ENCODE measurements around the gene TPSAB1. TPM values are rescaled to one million over a fixed set of nuclear protein-coding genes. Genes with fewer than 3 reads are reported as not detected.
"Not testable (repeated sequence)": the region's sequence is repeated elsewhere in the genome, so short reads cannot be mapped to it uniquely, and the experiment has no call there.

TPSAB1 gene
- total RNA-seq, 2 donors from 2014 or later = 30.4 to 62.1 TPM

DNA sequence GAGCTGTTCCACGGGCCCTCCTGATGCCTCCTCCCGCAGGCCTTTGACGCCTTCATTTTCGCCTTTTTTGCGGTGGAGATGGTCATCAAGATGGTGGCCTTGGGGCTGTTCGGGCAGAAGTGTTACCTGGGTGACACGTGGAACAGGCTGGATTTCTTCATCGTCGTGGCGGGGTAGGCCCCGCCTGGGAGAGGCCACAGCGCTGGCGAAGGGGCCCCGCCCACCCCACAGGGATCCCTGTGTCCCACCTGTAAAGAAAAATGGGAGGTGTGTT lies 45.2 kb upstream of the TPSAB1 start:
- H3K27me3 ChIP-seq = no peaks in the 10 kb centered on the region
- intact Hi-C loops (cut with DNase I) = no loop called here
- no peaks in the 10 kb centered on the region for H3K9me3 ChIP-seq
- no peak overlapping the region for H3K9ac ChIP-seq (ENCODE audit: low read depth in 2 of 2, low read length in 2 of 2)
- no peak overlapping the region for H3K4me3 ChIP-seq
- no peaks in the 10 kb centered on the region for H3K36me3 ChIP-seq
- H3K4me1 ChIP-seq = no peaks in the 10 kb centered on the region
- no peak for DNase-seq
- TF ChIP-seq, protein P1, sequence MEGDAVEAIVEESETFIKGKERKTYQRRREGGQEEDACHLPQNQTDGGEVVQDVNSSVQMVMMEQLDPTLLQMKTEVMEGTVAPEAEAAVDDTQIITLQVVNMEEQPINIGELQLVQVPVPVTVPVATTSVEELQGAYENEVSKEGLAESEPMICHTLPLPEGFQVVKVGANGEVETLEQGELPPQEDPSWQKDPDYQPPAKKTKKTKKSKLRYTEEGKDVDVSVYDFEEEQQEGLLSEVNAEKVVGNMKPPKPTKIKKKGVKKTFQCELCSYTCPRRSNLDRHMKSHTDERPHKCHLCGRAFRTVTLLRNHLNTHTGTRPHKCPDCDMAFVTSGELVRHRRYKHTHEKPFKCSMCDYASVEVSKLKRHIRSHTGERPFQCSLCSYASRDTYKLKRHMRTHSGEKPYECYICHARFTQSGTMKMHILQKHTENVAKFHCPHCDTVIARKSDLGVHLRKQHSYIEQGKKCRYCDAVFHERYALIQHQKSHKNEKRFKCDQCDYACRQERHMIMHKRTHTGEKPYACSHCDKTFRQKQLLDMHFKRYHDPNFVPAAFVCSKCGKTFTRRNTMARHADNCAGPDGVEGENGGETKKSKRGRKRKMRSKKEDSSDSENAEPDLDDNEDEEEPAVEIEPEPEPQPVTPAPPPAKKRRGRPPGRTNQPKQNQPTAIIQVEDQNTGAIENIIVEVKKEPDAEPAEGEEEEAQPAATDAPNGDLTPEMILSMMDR (IDR thresholded peaks at IDR 0.05) = no peak
- no peak overlapping the region for H3K27ac ChIP-seq

DNA sequence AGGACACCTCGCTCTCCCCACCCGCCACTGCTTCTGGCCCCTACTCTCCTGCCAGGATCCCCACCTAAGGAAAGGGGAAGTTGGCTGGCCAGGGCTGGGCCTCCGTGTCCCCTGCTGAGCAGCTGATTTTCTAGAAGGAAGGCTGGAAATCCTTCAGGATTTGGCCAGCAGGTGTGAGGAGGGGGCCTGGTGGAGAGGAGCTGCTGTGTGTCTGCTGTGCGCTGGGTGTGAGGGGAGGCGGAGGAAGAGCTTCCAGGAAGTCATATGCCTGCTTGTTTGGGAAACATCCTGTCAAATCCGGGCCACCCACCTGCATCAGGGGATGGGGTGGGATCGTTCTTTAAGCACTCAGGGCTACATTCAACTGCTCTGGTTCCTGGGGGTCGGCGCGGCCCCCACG lies 44.0 kb upstream of the TPSAB1 start:
- Histone ChIP-seq H3K4me3 (no peak overlapping the region), H3K9ac (ENCODE audit: low read depth in 2 of 2, low read length in 2 of 2) (no peak overlapping the region), H3K36me3 (no peaks in the 10 kb centered on the region), H3K4me1 (no peaks in the 10 kb centered on the region), H3K9me3 (no peaks in the 10 kb centered on the region), H3K27me3 (no peaks in the 10 kb centered on the region), H3K27ac (no peak overlapping the region)
- intact Hi-C loops (cut with DNase I) = no loop called here
- TF ChIP-seq, protein P1 (IDR thresholded peaks at IDR 0.05) = no peak
- DNase-seq = no peak

DNA sequence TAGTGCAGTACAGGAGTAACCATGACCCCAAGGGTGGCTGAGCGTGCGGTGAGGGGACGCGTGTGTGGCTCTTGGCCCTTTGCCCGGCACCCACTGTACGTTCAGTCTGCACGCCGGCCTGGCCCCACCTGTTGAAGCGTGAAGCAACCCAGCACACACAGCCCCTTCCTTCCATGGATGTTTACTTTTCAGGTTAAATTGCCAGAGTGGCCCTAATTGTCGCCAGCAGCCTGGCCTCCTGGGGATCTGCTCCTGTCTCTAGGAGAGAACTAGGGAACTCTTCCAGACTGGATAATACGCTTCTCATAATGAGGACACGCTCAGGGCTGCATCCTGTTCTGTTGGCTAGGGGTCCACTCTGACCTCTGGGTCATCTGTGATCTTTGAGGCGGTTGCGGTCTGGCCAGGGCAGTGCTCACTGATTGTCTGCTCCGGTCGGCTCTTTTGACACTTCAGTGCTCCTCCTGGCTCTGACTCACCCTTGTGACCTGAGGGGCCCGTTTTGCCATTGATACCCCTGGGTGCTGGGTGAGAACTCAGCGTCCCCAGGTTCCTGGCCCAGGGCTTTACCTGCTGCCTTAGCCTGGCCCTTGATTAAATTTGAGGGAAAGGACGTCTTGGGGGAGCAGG lies 43.2 kb upstream of the TPSAB1 start:
- TF ChIP-seq, protein P1 (IDR thresholded peaks at IDR 0.05) = no peak

DNA sequence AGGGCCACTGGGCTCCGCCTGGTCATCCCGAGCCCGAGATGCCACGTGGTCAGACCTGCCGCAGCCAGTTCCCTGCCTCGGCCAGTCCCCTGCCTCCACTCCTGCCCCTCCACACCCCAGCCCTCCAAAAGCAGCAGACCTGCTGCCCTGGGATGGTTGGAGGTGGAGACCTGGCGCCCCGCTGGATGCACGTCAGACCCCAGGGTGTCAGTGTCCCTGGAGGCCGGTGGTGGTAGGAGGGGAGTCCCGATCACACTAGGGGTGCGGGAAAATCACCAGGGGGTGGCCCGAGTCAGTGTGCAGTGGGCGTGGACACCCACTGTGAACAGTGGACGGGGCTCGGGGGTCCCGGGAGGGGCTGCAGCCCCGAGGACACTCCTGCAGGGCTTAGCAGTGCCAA lies 42.3 kb upstream of the TPSAB1 start:
- H3K36me3 ChIP-seq = no peaks in the 10 kb centered on the region
- H3K27ac ChIP-seq = no peak overlapping the region
- intact Hi-C loops (cut with DNase I) = no loop called here
- DNase-seq = no peak
- H3K4me1 ChIP-seq = no peaks in the 10 kb centered on the region
- H3K9me3 ChIP-seq = no peaks in the 10 kb centered on the region
- no peak overlapping the region for H3K9ac ChIP-seq (ENCODE audit: low read depth in 2 of 2, low read length in 2 of 2)
- no peaks in the 10 kb centered on the region for H3K27me3 ChIP-seq
- TF ChIP-seq, protein P1 (IDR thresholded peaks at IDR 0.05) = no peak
- H3K4me3 ChIP-seq = no peak overlapping the region

More for the DNA sequence above, 43.2 kb upstream of the TPSAB1 start:
- Histone ChIP-seq H3K27ac (no peak overlapping the region), H3K36me3 (no peaks in the 10 kb centered on the region), H3K9me3 (no peaks in the 10 kb centered on the region), H3K4me1 (no peaks in the 10 kb centered on the region), H3K27me3 (no peaks in the 10 kb centered on the region), H3K4me3 (no peak overlapping the region), H3K9ac (ENCODE audit: low read depth in 2 of 2, low read length in 2 of 2) (no peak overlapping the region)
- no peak for DNase-seq
- intact Hi-C loops (cut with DNase I) = no loop called here

DNA sequence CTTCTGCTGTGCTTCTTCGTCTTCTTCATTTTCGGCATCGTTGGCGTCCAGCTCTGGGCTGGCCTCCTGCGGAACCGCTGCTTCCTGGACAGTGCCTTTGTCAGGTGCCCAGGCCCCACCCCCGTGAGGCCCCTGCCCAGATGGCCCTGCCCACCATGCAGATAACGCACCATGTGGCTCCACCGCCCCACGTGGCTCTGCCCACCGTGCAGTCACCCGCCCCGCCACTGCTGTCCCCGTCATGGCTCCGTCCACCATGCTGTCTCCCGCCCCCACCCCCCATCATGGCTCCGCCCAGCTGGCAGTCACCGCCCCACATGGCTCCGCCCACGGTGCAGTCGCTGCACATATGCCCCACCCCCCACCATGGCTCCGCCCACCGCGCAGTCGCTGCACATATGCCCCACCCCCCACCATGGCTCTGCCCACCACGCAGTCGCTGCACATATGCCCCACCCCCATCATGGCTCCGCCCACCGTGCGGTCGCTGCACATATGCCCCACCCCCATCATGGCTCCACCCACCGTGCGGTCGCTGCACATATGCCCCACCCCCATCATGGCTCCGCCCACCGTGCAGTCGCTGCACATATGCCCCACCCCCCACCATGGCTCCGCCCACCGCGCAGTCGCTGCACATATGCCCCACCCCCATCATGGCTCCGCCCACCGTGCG lies 41.7 kb upstream of the TPSAB1 start:
- H3K9me3 ChIP-seq; H3K4me3 ChIP-seq; intact Hi-C loops (cut with DNase I); H3K27ac ChIP-seq; DNase-seq; H3K36me3 ChIP-seq; H3K4me1 ChIP-seq; H3K27me3 ChIP-seq; H3K9ac ChIP-seq (ENCODE audit: low read depth in 2 of 2, low read length in 2 of 2): not testable (repeated sequence)

DNA sequence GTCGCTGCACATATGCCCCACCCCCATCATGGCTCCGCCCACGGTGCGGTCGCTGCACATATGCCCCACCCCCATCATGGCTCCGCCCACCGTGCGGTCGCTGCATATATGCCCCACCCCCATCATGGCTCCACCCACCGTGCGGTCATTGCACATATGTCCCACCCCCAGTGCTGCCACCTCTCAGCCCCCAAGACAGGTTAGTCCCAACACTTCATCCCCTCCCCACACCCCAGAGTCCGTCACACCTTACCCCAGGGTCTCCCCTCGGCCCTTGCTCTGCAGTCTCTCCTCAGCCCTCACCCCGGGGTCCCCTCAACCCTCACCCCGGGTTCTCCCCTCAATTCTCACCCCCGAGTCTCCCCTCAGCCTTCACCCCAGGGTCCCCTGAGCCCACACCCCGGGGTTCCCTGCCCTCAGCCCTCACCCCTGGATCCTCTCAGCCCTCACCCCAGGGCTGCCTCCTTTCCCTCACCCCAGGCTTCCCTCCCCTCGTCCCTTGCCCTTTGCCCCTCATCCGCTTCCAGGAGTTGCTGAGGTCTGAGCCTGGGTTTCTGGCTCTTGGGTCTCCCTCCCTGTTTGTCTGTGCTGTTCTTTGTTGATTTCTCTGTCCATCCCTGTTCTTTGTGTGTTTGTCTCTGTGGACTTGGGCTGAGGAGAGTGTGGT lies 41.0 kb upstream of the TPSAB1 start:
- Histone ChIP-seq H3K9ac (ENCODE audit: low read depth in 2 of 2, low read length in 2 of 2) (no peak overlapping the region), H3K27me3 (no peaks in the 10 kb centered on the region), H3K27ac (no peak overlapping the region), H3K36me3 (no peaks in the 10 kb centered on the region), H3K4me3 (no peak overlapping the region), H3K9me3 (no peaks in the 10 kb centered on the region), H3K4me1 (no peaks in the 10 kb centered on the region)
- TF ChIP-seq, protein P1 (IDR thresholded peaks at IDR 0.05) = no peak
- intact Hi-C loops (cut with DNase I) = no loop called here
- no peak for DNase-seq

Measured in colonic mucosa (tissue), 4 donors.